GM21526 (cell line): ENCODE results near the gene PMCH.
A peak's percentile ranks its signal among the peaks of the same experiment; 100 is the strongest.
"Not testable (repeated sequence)": the region's sequence is repeated elsewhere in the genome, so short reads cannot be mapped to it uniquely, and the experiment has no call there.

Experiments
- ATAC-seq: cut with Tn5 transposase; IDR thresholded peaks from one replicate; pipeline ENCODE4 v1.9.1; 2021; ENCODE audit warnings: moderate library complexity; ENCODE audit not compliant: unreplicated experiment, low FRiP score

Gene PMCH

GRCh38 chr12:102197789-102198188 lies at the start of gene PMCH:
Gene PMCH, minus strand, starts transcription at chr12:102197833. Its CDS starts 63 bp downstream, at chr12:102197770.
- peak; percentile 84 for ATAC-seq

- not testable (repeated sequence) for ATAC-seq
Observed at GRCh38 chr12:102240859-102241258, 43.2 kb upstream of the PMCH start.

GRCh38 chr12:102234599-102234998 lies 37.0 kb upstream of the PMCH start:
- ATAC-seq: no peak

- no peak for ATAC-seq
Observed at GRCh38 chr12:102232446-102232845, 34.8 kb upstream of the PMCH start.

- no peak for ATAC-seq
Observed at GRCh38 chr12:102232036-102232435, 34.4 kb upstream of the PMCH start.

GRCh38 chr12:102227954-102228353 lies 30.3 kb upstream of the PMCH start:
- no peak for ATAC-seq

- no peak for ATAC-seq
Observed at GRCh38 chr12:102220736-102221135, 23.1 kb upstream of the PMCH start.

- ATAC-seq: no peak
Observed at GRCh38 chr12:102215992-102216691, 18.5 kb upstream of the PMCH start.

GRCh38 chr12:102204025-102204424 lies 6.4 kb upstream of the PMCH start:
- ATAC-seq: no peak

- no peak for ATAC-seq
Observed at GRCh38 chr12:102202556-102202955, 4.9 kb upstream of the PMCH start.

- no peak for ATAC-seq
Observed at GRCh38 chr12:102201436-102202061, 3.9 kb upstream of the PMCH start.

GRCh38 chr12:102195826-102196225 lies 1.8 kb downstream of the PMCH start:
- ATAC-seq: no peak

GRCh38 chr12:102182635-102183034 lies 15.0 kb downstream of the PMCH start:
- ATAC-seq: no peak

- no peak for ATAC-seq
Observed at GRCh38 chr12:102174761-102175160, 22.9 kb downstream of the PMCH start.

- ATAC-seq: no peak
Observed at GRCh38 chr12:102174117-102174516, 23.5 kb downstream of the PMCH start.

- ATAC-seq: no peak
Observed at GRCh38 chr12:102172436-102172835, 25.2 kb downstream of the PMCH start.

GRCh38 chr12:102171951-102172350 lies 25.7 kb downstream of the PMCH start:
- ATAC-seq: no peak

- ATAC-seq: no peak
Observed at GRCh38 chr12:102169922-102170621, 27.6 kb downstream of the PMCH start.

- ATAC-seq: peak; percentile 61
Observed at GRCh38 chr12:102167821-102168604, 29.6 kb downstream of the PMCH start.

GRCh38 chr12:102163383-102163782 lies 34.2 kb downstream of the PMCH start:
- ATAC-seq: no peak

- not testable (repeated sequence) for ATAC-seq
Observed at GRCh38 chr12:102155206-102155605, 42.4 kb downstream of the PMCH start.
